HEK293T (cell line): Measurements from ENCODE around the gene IL1RN.

Experiments used
- ARNT ChIP-seq: fragments of 450-650 bp; IDR thresholded peaks from 2 replicates; pipeline ENCODE4 v1.6.1; 2017; ENCODE audit warnings: mild to moderate bottlenecking
- BHLHE40 ChIP-seq: fragments of 450-650 bp; IDR thresholded peaks from 2 replicates; pipeline ENCODE4 v1.6.1; 2016; ENCODE audit warnings: mild to moderate bottlenecking, moderate library complexity, borderline replicate concordance
- CTBP1 ChIP-seq: fragments of 450-650 bp; IDR thresholded peaks from 2 replicates; pipeline ENCODE4 v1.6.1; 2016; ENCODE audit warnings: borderline replicate concordance
- ELF4 ChIP-seq: fragments of 450-650 bp; IDR thresholded peaks from 2 replicates; pipeline ENCODE4 v1.6.1; 2017; ENCODE audit warnings: antibody characterized with exemption
- FOXA1 ChIP-seq: fragments of 450-650 bp; IDR thresholded peaks from 2 replicates; pipeline ENCODE4 v1.6.1; 2016; ENCODE audit warnings: mild to moderate bottlenecking
- FOXK2 ChIP-seq: fragments of 450-650 bp; IDR thresholded peaks from 2 replicates; pipeline ENCODE4 v1.6.1; 2016; ENCODE audit warnings: mild to moderate bottlenecking
- L3MBTL2 ChIP-seq: fragments of 450-650 bp; conservative IDR thresholded peaks from 2 replicates; pipeline ENCODE4 v1.6.1; 2016; ENCODE audit warnings: mild to moderate bottlenecking
- LEF1 ChIP-seq: fragments of 450-650 bp; IDR thresholded peaks from 2 replicates; pipeline ENCODE4 v1.6.1; 2017; ENCODE audit warnings: mild to moderate bottlenecking, borderline replicate concordance
- NFRKB ChIP-seq: fragments of 450-650 bp; IDR thresholded peaks from 2 replicates; pipeline ENCODE4 v1.6.1; 2016; ENCODE audit warnings: mild to moderate bottlenecking, moderate library complexity
- SP1 ChIP-seq: fragments of 450-650 bp; IDR thresholded peaks from 2 replicates; pipeline ENCODE4 v1.6.1; 2017
- SUZ12 ChIP-seq: fragments of 450-650 bp; IDR thresholded peaks from 2 replicates; pipeline ENCODE4 v1.6.1; 2016; ENCODE audit warnings: mild to moderate bottlenecking
- TARDBP ChIP-seq: fragments of 450-650 bp; IDR thresholded peaks from 2 replicates; pipeline ENCODE4 v1.6.1; 2016
- ZNF384 ChIP-seq: fragments of 450-650 bp; IDR thresholded peaks from 2 replicates; pipeline ENCODE4 v1.6.1; 2016
- TF ChIP-seq, protein P1 (sequence below): fragments of 450-650 bp; IDR thresholded peaks from 2 replicates; pipeline ENCODE4 v1.6.1; 2016

DNA sequence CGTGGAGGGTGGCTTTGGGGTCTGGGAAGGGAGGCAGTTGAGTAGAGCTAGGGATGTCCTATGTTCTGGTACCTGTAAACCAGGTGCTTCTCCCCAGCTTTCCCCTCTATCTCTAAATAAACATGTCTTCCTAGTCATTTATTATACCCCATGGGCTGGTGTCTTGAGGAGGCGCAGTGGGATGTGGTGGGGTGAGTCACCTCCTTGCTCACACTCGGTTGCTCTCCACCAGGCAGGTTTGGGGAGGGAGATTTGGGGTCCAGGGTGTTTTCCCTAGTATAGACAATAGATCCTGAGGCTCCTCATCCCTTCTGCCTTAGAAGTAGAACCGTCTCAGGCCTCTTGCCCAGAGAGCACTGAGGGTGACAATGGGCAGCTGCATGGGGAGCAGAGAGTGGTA lies 51.5 kb downstream of the IL1RN start:
- no peak for TF ChIP-seq LEF1
- no peak for TF ChIP-seq FOXK2
- TF ChIP-seq, protein P1, sequence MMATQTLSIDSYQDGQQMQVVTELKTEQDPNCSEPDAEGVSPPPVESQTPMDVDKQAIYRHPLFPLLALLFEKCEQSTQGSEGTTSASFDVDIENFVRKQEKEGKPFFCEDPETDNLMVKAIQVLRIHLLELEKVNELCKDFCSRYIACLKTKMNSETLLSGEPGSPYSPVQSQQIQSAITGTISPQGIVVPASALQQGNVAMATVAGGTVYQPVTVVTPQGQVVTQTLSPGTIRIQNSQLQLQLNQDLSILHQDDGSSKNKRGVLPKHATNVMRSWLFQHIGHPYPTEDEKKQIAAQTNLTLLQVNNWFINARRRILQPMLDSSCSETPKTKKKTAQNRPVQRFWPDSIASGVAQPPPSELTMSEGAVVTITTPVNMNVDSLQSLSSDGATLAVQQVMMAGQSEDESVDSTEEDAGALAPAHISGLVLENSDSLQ: no peak
- no peak for TF ChIP-seq ZNF384
- no peak for TF ChIP-seq ELF4
- no peak for TF ChIP-seq FOXA1
- TF ChIP-seq TARDBP: no peak
- no peak for TF ChIP-seq ARNT
- TF ChIP-seq CTBP1: no peak
- no peak for TF ChIP-seq SP1
- no peak for TF ChIP-seq SUZ12
- no peak for TF ChIP-seq BHLHE40
- TF ChIP-seq L3MBTL2: no peak
- no peak for TF ChIP-seq NFRKB
